ENCODE data around the gene CAVIN3.
"Not testable (repeated sequence)": the region's sequence is repeated elsewhere in the genome, so short reads cannot be mapped to it uniquely, and the experiment has no call there.

Gene CAVIN3

GRCh38 chr11:6323291-6323905, 3.1 kb upstream of the CAVIN3 start:
- DNase-seq: no peak

GRCh38 chr11:6321961-6322362, 1.7 kb upstream of the CAVIN3 start:
- no peak for DNase-seq

- no peak for DNase-seq
Measured at GRCh38 chr11:6321356-6321755, 1.1 kb upstream of the CAVIN3 start.

GRCh38 chr11:6319704-6320410, 444 bp downstream of the CAVIN3 start:
- DNase-seq: no peak

- no peak for DNase-seq
Measured at GRCh38 chr11:6319001-6319703, 1.1 kb downstream of the CAVIN3 start.

GRCh38 chr11:6318204-6318603, 2.1 kb downstream of the CAVIN3 start:
- DNase-seq: no peak

- peak; percentile 0 for DNase-seq
Measured at GRCh38 chr11:6315811-6316425, 4.4 kb downstream of the CAVIN3 start.

- no peak for DNase-seq
Measured at GRCh38 chr11:6312106-6312505, 8.2 kb downstream of the CAVIN3 start.

- no peak for DNase-seq
Measured at GRCh38 chr11:6307876-6308275, 12.4 kb downstream of the CAVIN3 start.

- no peak for DNase-seq
Measured at GRCh38 chr11:6305297-6305696, 15.0 kb downstream of the CAVIN3 start.

GRCh38 chr11:6303661-6304060, 16.6 kb downstream of the CAVIN3 start:
- no peak for DNase-seq

GRCh38 chr11:6301096-6301495, 19.2 kb downstream of the CAVIN3 start:
- DNase-seq: no peak

GRCh38 chr11:6300325-6300724, 20.0 kb downstream of the CAVIN3 start:
- DNase-seq: no peak

GRCh38 chr11:6298605-6299004, 21.7 kb downstream of the CAVIN3 start:
- no peak for DNase-seq

- no peak for DNase-seq
Measured at GRCh38 chr11:6297831-6298230, 22.5 kb downstream of the CAVIN3 start.

GRCh38 chr11:6285019-6285418, 35.3 kb downstream of the CAVIN3 start:
- no peak for DNase-seq

GRCh38 chr11:6284250-6284649, 36.1 kb downstream of the CAVIN3 start:
- DNase-seq: no peak

- DNase-seq: no peak
Measured at GRCh38 chr11:6283453-6284023, 36.8 kb downstream of the CAVIN3 start.

GRCh38 chr11:6280809-6281208, 39.5 kb downstream of the CAVIN3 start:
- not testable (repeated sequence) for DNase-seq

GRCh38 chr11:6273188-6273587, 47.1 kb downstream of the CAVIN3 start:
- DNase-seq: no peak

- DNase-seq: no peak
Measured at GRCh38 chr11:6271598-6271997, 48.7 kb downstream of the CAVIN3 start.

GRCh38 chr11:6270584-6271246, 49.6 kb downstream of the CAVIN3 start:
- no peak for DNase-seq

- DNase-seq: no peak
Measured at GRCh38 chr11:6269994-6270393, 50.3 kb downstream of the CAVIN3 start.
